Measurements from ENCODE around the gene TNNI2. TPM values are rescaled to one million over a fixed set of nuclear protein-coding genes. Genes with fewer than 3 reads are reported as not detected.
A peak's percentile ranks its signal among the peaks of the same experiment; 100 is the strongest.
"Not testable (repeated sequence)": the region's sequence is repeated elsewhere in the genome, so short reads cannot be mapped to it uniquely, and the experiment has no call there.

TNNI2 gene
- total and polyA plus RNA-seq, 9 donors = 0.41 to 1.2 (median 0.66) TPM; not detected in 5

GRCh38 chr11:1875093-1875850 is 36.5 kb downstream of the TNNI2 start:
- Histone ChIP-seq H3K27ac (no peak overlapping the region), H3K9me3 (no peaks in the 10 kb centered on the region), H3K4me3 (no peak overlapping the region), H3K4me1 (ENCODE audit: insufficient read depth) (peaks cover 2% of the 10 kb centered on the region), H3K36me3 (no peaks in the 10 kb centered on the region), H3K27me3 (no peaks in the 10 kb centered on the region)
- no peak for TF ChIP-seq POLR2A (IDR thresholded peaks at IDR 0.05)
- no peak for TF ChIP-seq CTCF (IDR thresholded peaks at IDR 0.05)
- no peak for TF ChIP-seq EP300 (IDR thresholded peaks at IDR 0.05)
- peak in 3 of 5 donors; percentile 15 to 43 (median 25) for DNase-seq
- intact Hi-C loops (cut with DNase I) = no loop called here
- WGBS, 3 donors = 72 to 78% (median 72%) methylated on average over 28 of the region's 28 CpGs

DNA sequence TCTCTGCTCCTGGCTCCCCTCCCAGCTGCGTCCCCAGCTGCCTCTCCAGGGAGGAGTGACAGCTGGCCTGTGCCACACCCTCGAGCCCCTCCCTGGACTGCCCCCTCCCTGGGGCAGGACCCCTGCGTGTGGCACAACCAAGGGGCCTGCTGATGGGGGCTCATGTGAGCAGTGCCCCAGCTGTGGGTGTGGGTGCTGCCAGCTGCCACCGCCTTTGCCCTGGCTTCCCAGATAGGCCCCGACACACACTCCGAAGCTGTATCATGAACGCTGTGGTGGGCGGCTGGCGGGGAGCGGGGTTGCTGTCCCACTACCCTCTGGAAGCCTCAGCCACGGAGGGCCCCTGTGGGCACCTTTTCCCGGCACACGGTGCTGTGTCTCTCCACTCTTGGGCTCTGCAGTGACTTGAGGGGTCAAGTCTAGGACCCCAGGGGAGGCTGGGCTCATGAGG is 37.1 kb downstream of the TNNI2 start:
- H3K9me3 ChIP-seq; intact Hi-C loops (cut with DNase I); H3K27ac ChIP-seq; H3K36me3 ChIP-seq; H3K4me1 ChIP-seq (ENCODE audit: insufficient read depth); H3K27me3 ChIP-seq; H3K4me3 ChIP-seq: not testable (repeated sequence)
- DNase-seq = peak in 3 of 5 donors; percentile 13 to 40 (median 17)
- WGBS, 3 donors = 77 to 83% (median 77%) methylated on average over 12 to 13 of the region's 13 CpGs

DNA sequence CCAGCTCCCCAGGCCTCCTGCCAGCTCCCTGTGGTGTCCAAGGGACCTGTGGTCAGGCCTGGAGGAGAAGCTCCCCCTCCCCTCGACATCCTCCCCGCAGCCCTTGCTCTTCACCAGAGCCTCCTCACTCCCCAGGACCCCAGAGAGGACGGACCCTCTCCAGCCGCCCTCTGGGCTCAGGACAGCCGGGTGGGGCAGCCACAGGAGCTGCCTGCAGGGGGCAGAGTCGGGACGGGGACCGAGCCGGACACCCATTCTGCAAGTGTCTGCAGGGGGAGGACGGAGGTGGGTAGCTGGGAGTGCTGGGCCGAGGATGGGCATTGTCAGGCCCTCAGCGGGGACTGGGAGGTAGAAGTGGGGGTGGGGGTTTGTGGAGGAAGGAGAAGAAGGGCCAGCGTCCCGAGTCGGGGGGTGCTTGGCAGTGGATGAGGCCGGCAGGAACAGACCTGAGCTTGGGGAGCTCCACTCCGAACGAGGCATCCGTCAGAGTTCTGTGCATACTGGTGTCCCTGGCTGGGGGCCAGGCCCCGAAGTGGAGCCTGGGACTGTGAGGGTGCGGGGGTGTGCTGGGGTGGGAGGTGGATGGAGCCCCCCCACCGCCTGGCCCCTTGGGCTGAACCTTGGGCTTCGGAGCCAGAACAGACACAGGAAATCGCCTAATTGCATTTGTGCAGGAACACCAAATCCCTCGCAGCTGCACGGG is 37.7 kb downstream of the TNNI2 start:
- no peak overlapping the region for H3K4me3 ChIP-seq
- WGBS, 3 donors = 18 to 25% (median 24%) methylated on average over 25 to 26 of the region's 26 CpGs

DNA sequence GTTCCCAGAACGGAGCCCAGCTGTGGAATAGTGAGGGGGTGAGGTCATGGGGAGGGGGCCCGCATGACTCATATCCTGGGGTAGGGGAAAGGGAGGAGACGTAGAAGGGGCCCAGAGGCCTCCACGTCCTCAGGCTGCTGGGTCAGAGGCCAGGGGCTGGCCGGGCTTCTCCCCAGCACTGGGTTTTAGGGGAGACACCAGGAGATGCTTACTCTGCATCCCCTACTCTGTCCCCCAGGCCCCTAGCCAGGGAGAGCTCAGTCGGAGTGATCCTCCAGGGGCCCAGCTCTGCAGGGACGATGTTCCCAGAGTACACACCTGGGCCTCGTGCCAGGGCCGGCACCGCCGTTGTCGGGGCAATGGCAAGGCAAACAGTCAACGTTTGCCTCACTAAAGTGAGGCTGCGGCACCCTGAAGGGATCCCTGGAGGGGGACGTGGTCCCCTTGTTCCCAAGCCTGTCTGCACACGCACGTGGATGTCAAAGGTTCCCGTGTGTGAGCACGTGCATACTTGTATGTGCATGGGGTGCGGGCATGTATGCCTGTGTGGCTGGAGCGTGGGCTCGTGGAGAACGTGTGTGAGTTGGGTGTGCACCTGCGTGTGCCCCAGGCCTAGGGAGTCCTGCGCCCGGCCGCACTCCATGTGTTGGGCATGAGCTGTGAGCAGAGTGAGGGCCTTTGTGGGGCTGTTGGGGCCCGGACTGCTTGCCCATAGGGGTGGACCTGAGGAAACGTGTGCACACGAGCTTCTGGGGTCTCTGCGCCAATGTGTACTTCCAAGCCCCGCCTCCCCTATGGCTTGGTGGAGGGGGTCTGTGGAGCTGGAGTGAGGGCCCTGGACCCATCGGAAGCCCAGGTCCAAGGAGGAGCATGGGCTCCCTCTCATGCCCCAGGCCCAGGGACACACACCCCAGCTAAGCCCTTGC is 38.7 kb downstream of the TNNI2 start:
- H3K27ac ChIP-seq = no peak overlapping the region
- H3K27me3 ChIP-seq = no peaks in the 10 kb centered on the region
- WGBS, 3 donors = 60 to 69% (median 63%) methylated on average over 22 to 33 of the region's 33 CpGs
- H3K9me3 ChIP-seq = no peaks in the 10 kb centered on the region
- peak in 4 of 5 donors; percentile 57 to 81 (median 63) for DNase-seq
- no peak overlapping the region for H3K4me3 ChIP-seq
- intact Hi-C loops (cut with DNase I) = no loop called here
- H3K36me3 ChIP-seq = no peaks in the 10 kb centered on the region
- peaks cover 2% of the 10 kb centered on the region for H3K4me1 ChIP-seq (ENCODE audit: insufficient read depth)
- TF ChIP-seq EP300 (IDR thresholded peaks at IDR 0.05) (no peak), POLR2A (IDR thresholded peaks at IDR 0.05) (no peak)

More for the DNA sequence above, 37.7 kb downstream of the TNNI2 start:
- intact Hi-C loops (cut with DNase I) = no loop called here
- H3K36me3 ChIP-seq = no peaks in the 10 kb centered on the region
- H3K9me3 ChIP-seq = no peaks in the 10 kb centered on the region
- TF ChIP-seq CTCF (IDR thresholded peaks at IDR 0.05) (peak in 1 of 3 donors; percentile 14), POLR2A (IDR thresholded peaks at IDR 0.05) (no peak)
- DNase-seq = peak; percentile 47 to 86 (median 61)
- no peak overlapping the region for H3K27ac ChIP-seq
- no peaks in the 10 kb centered on the region for H3K27me3 ChIP-seq
- H3K4me1 ChIP-seq (ENCODE audit: insufficient read depth) = peaks cover 2% of the 10 kb centered on the region
